Measurements from ENCODE around the gene SYT2. TPM values are rescaled to one million over a fixed set of nuclear protein-coding genes. Genes with fewer than 3 reads are reported as not detected.

Gene SYT2
- total RNA-seq, 1 donor from 2014 or later, result 2.6 TPM

- Mint-ChIP-seq H3K27ac (ENCODE audit: unreplicated experiment) (no peak overlapping the region), H3K27me3 (ENCODE audit: low read depth) (peaks cover 46% of the 10 kb centered on the region), H3K36me3 (ENCODE audit: low read depth) (no peaks in the 10 kb centered on the region), H3K9me3 (no peaks in the 10 kb centered on the region), H3K4me1 (peaks cover 9% of the 10 kb centered on the region), H3K4me3 (no peak overlapping the region)
- DNase-seq (ENCODE audit: low read depth, low spot score), result no peak
- TF ChIP-seq CTCF (conservative IDR thresholded peaks at IDR 0.05), result no peak
These were observed 27.8 kb downstream of the SYT2 start for GRCh38 chr1:202682477-202682876.

- DNase-seq (ENCODE audit: low read depth, low spot score), result no peak
- H3K36me3 Mint-ChIP-seq (ENCODE audit: low read depth), result no peaks in the 10 kb centered on the region
- peaks cover 3% of the 10 kb centered on the region for H3K4me1 Mint-ChIP-seq
- no peak overlapping the region for H3K4me3 Mint-ChIP-seq
- peaks cover 48% of the 10 kb centered on the region for H3K27me3 Mint-ChIP-seq (ENCODE audit: low read depth)
- H3K9me3 Mint-ChIP-seq, result no peaks in the 10 kb centered on the region
- no peak overlapping the region for H3K27ac Mint-ChIP-seq (ENCODE audit: unreplicated experiment)
- TF ChIP-seq CTCF (conservative IDR thresholded peaks at IDR 0.05), result no peak
These were observed 28.4 kb downstream of the SYT2 start for GRCh38 chr1:202681736-202682420.

GRCh38 chr1:202680586-202681352 lies 29.5 kb downstream of the SYT2 start:
- Mint-ChIP-seq H3K27me3 (ENCODE audit: low read depth) (peaks cover 51% of the 10 kb centered on the region), H3K4me3 (no peak overlapping the region), H3K9me3 (no peaks in the 10 kb centered on the region), H3K27ac (ENCODE audit: unreplicated experiment) (no peak overlapping the region), H3K36me3 (ENCODE audit: low read depth) (no peaks in the 10 kb centered on the region), H3K4me1 (no peaks in the 10 kb centered on the region)
- TF ChIP-seq CTCF (conservative IDR thresholded peaks at IDR 0.05), result no peak
- DNase-seq (ENCODE audit: low read depth, low spot score), result no peak

- no peak for TF ChIP-seq CTCF (conservative IDR thresholded peaks at IDR 0.05)
- DNase-seq (ENCODE audit: low read depth, low spot score), result no peak
- Mint-ChIP-seq H3K36me3 (ENCODE audit: low read depth) (no peaks in the 10 kb centered on the region), H3K27me3 (ENCODE audit: low read depth) (peaks cover 55% of the 10 kb centered on the region), H3K9me3 (no peaks in the 10 kb centered on the region), H3K4me3 (no peak overlapping the region), H3K27ac (ENCODE audit: unreplicated experiment) (no peak overlapping the region), H3K4me1 (no peaks in the 10 kb centered on the region)
These were observed 30.7 kb downstream of the SYT2 start for GRCh38 chr1:202679406-202680177.

GRCh38 chr1:202677433-202677832 lies 32.8 kb downstream of the SYT2 start:
- Mint-ChIP-seq H3K4me3 (no peak overlapping the region), H3K9me3 (peaks cover 1% of the 10 kb centered on the region), H3K36me3 (ENCODE audit: low read depth) (no peaks in the 10 kb centered on the region), H3K27me3 (ENCODE audit: low read depth) (peaks cover 46% of the 10 kb centered on the region), H3K4me1 (no peaks in the 10 kb centered on the region), H3K27ac (ENCODE audit: unreplicated experiment) (no peak overlapping the region)
- TF ChIP-seq CTCF (conservative IDR thresholded peaks at IDR 0.05), result no peak
- DNase-seq (ENCODE audit: low read depth, low spot score), result no peak
